MCF 10A (cell line): ENCODE data around the gene ADM2. TPM values are rescaled to one million over a fixed set of nuclear protein-coding genes. Genes with fewer than 3 reads are reported as not detected.

Experiments
- BruUV-seq: library from RNA; stranded (reverse); fragments of 400-500 nt; replicated peaks from 2 replicates; lab custom pipeline; 2021; lab: Mats Ljungman, UMichigan
- CTCF ChIA-PET: fragments of 300-600 bp; sonication (Branson Sonifier 250); formaldehyde crosslinking; extraction: SDS; loops from one replicate; lab custom pipeline; 2021; ENCODE audit warnings: antibody characterized with exemption, inconsistent platforms; lab: Yijun Ruan, JAX
- POLR2A ChIA-PET: fragments of 300-600, 350-650 bp; sonication (Branson Sonifier 250); formaldehyde crosslinking; extraction: SDS; loops from one replicate; lab custom pipeline; 2020; ENCODE audit warnings: antibody characterized with exemption, inconsistent platforms; lab: Yijun Ruan, JAX
- DNase-seq: peaks from one replicate; pipeline ENCODE4 v3.0.0-alpha.2; 2018; ENCODE audit not compliant: unreplicated experiment
- H3K27ac Mint-ChIP-seq: one replicate; pipeline ENCODE4 v1.8.0; 2022; ENCODE audit warnings: mild to moderate bottlenecking, low read depth, mixed read lengths; ENCODE audit not compliant: unreplicated experiment
- H3K27me3 Mint-ChIP-seq: one replicate; pipeline ENCODE4 v1.8.0; 2022; ENCODE audit warnings: mixed read lengths; ENCODE audit not compliant: insufficient read depth, unreplicated experiment
- H3K36me3 Mint-ChIP-seq: one replicate; pipeline ENCODE4 v1.8.0; 2022; ENCODE audit warnings: mild to moderate bottlenecking, moderate library complexity, mixed read lengths; ENCODE audit not compliant: insufficient read depth, unreplicated experiment
- H3K4me1 Mint-ChIP-seq: one replicate; pipeline ENCODE4 v1.8.0; 2022; ENCODE audit warnings: mixed read lengths; ENCODE audit not compliant: insufficient read depth, unreplicated experiment
- H3K4me3 Mint-ChIP-seq: one replicate; pipeline ENCODE4 v1.8.0; 2022; ENCODE audit warnings: mild to moderate bottlenecking, moderate library complexity, mixed read lengths; ENCODE audit not compliant: unreplicated experiment
- H3K9me3 Mint-ChIP-seq: one replicate; pipeline ENCODE4 v1.8.0; 2022; ENCODE audit warnings: mixed read lengths; ENCODE audit not compliant: unreplicated experiment
- intact Hi-C: fragments of 100-400 bp; cut with micrococcal nuclease; formaldehyde crosslinking; loops from 2 replicates; pipeline ENCODE4 v1.14.1; 2022
- total RNA-seq: library from RNA; stranded (reverse); gene quantifications from 2 replicates; pipeline ENCODE4 v1.2.3, GENCODE V29; 2022
- TF ChIP-seq, protein P1 (sequence below): fragments of 200-600 bp; IDR thresholded peaks from one replicate; pipeline ENCODE4 v1.8.0; 2022; ENCODE audit warnings: antibody characterized with exemption, mild to moderate bottlenecking; ENCODE audit not compliant: unreplicated experiment

The ADM2 gene
- total RNA-seq, 1 experiment from 2014 or later = 39.7 TPM

DNA sequence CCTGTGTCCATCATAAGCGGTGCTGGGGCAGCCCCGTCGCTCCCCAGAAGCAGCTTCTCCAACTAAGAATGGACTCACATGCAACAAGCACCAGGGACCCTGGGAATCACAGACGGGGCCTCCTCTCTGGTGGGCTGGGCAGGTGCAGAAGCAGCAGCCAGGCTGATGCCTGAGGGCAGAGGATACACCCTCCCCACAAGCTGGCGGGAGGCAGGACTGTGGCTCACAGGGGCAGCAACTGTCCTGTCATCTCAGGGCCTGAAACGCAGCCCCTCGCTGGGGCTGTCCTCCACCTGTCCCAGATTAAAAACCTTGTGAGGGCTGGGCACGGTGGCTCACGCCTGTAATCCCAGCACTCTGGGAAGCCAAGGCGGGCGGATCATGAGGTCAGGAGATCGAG, 3.4 kb upstream of the ADM2 start:
- intact Hi-C loops = no loop called here
- peaks cover 24% of the 10 kb centered on the region for H3K4me1 Mint-ChIP-seq
- TF ChIP-seq, protein P1, sequence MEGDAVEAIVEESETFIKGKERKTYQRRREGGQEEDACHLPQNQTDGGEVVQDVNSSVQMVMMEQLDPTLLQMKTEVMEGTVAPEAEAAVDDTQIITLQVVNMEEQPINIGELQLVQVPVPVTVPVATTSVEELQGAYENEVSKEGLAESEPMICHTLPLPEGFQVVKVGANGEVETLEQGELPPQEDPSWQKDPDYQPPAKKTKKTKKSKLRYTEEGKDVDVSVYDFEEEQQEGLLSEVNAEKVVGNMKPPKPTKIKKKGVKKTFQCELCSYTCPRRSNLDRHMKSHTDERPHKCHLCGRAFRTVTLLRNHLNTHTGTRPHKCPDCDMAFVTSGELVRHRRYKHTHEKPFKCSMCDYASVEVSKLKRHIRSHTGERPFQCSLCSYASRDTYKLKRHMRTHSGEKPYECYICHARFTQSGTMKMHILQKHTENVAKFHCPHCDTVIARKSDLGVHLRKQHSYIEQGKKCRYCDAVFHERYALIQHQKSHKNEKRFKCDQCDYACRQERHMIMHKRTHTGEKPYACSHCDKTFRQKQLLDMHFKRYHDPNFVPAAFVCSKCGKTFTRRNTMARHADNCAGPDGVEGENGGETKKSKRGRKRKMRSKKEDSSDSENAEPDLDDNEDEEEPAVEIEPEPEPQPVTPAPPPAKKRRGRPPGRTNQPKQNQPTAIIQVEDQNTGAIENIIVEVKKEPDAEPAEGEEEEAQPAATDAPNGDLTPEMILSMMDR = no peak
- no peak overlapping the region for H3K4me3 Mint-ChIP-seq
- CTCF ChIA-PET = interaction anchor here (0.6 to 1.7 kb wide), 3 partner anchors 19 to 43 kb away, joined by 3 to 5 read pairs (median 3); no protein-coding TSS in a partner anchor
- no peak overlapping the region for H3K27ac Mint-ChIP-seq
- POLR2A ChIA-PET = no interaction called here
- H3K27me3 Mint-ChIP-seq = no peaks in the 10 kb centered on the region
- BruUV-seq = no TSS peak
- H3K9me3 Mint-ChIP-seq = no peaks in the 10 kb centered on the region
- DNase-seq = no peak
- peaks cover 14% of the 10 kb centered on the region for H3K36me3 Mint-ChIP-seq

DNA sequence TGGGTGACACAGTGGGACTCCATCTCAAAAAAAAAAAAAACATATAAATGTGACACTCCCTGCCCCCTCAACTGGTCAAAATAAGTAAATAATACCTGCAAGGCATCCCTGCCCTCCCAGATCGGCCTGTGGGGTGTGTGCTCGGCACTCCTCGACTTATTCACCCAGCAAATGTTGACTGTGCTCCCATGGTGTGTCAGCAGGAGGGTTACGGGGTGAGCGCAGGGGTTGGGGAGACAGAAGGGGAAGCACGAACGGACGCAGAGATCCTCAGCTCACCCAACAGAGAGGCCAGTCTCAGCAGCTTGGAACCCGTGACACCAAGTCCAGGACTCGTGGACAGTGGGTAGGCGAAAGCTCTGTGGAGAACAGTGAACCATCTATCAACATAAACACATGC, 1.6 kb upstream of the ADM2 start:
- H3K9me3 Mint-ChIP-seq = no peaks in the 10 kb centered on the region
- no TSS peak for BruUV-seq
- H3K36me3 Mint-ChIP-seq = no peaks in the 10 kb centered on the region
- ChIA-PET POLR2A (interaction anchor here (0.7 to 1.0 kb wide), 2 partner anchors 38 to 102 kb away, joined by 3 read pairs; no protein-coding TSS in a partner anchor), CTCF (interaction anchor here (0.6 kb wide), 1 partner anchor 210 kb away, joined by 4 read pairs; no protein-coding TSS in a partner anchor)
- intact Hi-C loops = no loop called here
- no peak overlapping the region for H3K27ac Mint-ChIP-seq
- DNase-seq = no peak
- H3K4me3 Mint-ChIP-seq = peak overlapping the region; percentile 50
- TF ChIP-seq, protein P1 = no peak
- peaks cover 12% of the 10 kb centered on the region for H3K4me1 Mint-ChIP-seq
- H3K27me3 Mint-ChIP-seq = no peaks in the 10 kb centered on the region

DNA sequence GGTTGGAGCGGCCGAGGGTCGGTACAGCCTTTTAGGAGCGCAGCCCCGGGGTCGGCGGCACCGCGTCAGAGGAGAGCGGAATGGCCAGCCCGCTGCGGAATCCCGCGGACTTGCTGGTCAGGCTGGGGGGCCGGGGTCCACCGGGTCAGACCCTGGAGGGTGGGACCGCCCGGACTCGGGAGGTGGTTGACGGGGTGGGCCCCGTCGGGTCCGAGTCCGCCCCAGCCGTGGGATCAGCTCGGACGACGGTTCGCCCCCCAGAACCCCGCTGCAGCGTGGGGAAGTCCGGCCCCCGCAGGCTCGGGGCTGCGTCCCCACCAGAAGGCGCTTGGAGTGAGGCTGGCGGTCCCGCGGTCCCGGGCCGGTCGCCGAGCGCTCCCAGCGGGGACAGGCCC, 301 bp upstream of the ADM2 start:
- intact Hi-C loops = no loop called here
- Mint-ChIP-seq H3K4me1 (peaks cover 22% of the 10 kb centered on the region), H3K4me3 (peak overlapping the region; percentile 50), H3K9me3 (no peaks in the 10 kb centered on the region), H3K27ac (no peak overlapping the region), H3K36me3 (no peaks in the 10 kb centered on the region), H3K27me3 (no peaks in the 10 kb centered on the region)
- DNase-seq = no peak
- ChIA-PET POLR2A (interaction anchor here (1.0 kb wide), 1 partner anchor 39 kb away, joined by 3 read pairs; no protein-coding TSS in a partner anchor), CTCF (no interaction called here)
- TF ChIP-seq, protein P1 = no peak
- no TSS peak for BruUV-seq

DNA sequence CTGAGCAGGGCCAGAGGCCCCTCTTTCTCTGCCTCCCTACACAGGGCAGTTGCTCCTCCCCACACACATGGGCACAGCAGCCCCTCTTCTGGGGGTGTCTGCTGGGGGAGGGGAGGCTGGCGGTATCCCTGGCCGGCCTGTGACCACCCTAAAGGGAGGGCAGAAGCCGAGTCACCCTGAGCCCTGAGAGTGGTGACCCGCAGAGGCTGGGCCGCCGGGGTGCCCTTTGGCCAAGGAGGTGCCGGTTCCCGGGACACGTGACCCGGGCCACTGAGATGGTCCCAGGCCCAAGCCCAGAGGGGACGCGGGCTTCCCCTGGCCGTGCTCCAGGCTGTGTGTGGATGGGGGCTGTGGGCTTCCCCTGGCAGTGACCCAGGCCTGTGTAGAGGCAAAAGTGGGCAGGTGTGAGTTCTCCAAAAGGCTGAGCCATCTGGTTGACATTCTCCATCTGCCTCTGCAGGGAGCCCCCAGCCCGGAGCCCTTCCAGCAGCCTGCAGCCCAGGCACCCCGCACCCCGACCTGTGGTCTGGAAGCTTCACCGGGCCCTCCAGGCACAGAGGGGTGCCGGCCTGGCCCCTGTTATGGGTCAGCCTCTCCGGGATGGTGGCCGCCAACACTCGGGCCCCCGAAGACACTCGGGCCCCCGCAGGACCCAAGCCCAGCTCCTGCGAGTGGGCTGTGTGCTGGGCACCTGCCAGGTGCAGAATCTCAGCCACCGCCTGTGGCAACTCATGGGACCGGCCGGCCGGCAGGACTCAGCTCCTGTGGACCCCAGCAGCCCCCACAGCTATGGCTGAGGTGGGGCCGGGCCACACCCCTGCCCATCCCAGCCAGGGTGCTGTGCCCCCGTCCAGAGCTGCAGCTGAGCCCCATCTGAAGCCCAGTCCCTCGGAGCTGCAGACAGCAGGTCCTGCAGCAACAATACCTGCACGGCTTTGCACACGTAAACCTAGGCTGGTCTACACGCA, 1.0 kb downstream of the ADM2 start:
- Mint-ChIP-seq H3K27me3 (no peaks in the 10 kb centered on the region), H3K36me3 (no peaks in the 10 kb centered on the region), H3K4me1 (peaks cover 16% of the 10 kb centered on the region), H3K9me3 (no peaks in the 10 kb centered on the region), H3K27ac (no peak overlapping the region), H3K4me3 (peak overlapping the region; percentile 67)
- intact Hi-C loops = no loop called here
- no TSS peak for BruUV-seq
- DNase-seq = no peak
- ChIA-PET CTCF (no interaction called here), POLR2A (interaction anchor here (0.6 kb wide), 1 partner anchor 120 kb away, joined by 3 read pairs; no protein-coding TSS in a partner anchor)
- TF ChIP-seq, protein P1 = no peak
